T-helper 2 cell (primary cell): Measurements from ENCODE around the gene IL31.

Source experiments
- DNase-seq, 5 experiments: peaks; one replicate each; pipeline versions ENCODE4 v3.0.0 to v3.0.0-alpha.2; 2012 to 2022

IL31 gene

GRCh38 chr12:122126713-122127597 lies 47.1 kb downstream of the IL31 start:
- DNase-seq, result no peak

- DNase-seq, result no peak
These were observed 47.7 kb downstream of the IL31 start for GRCh38 chr12:122126342-122126635.

DNA sequence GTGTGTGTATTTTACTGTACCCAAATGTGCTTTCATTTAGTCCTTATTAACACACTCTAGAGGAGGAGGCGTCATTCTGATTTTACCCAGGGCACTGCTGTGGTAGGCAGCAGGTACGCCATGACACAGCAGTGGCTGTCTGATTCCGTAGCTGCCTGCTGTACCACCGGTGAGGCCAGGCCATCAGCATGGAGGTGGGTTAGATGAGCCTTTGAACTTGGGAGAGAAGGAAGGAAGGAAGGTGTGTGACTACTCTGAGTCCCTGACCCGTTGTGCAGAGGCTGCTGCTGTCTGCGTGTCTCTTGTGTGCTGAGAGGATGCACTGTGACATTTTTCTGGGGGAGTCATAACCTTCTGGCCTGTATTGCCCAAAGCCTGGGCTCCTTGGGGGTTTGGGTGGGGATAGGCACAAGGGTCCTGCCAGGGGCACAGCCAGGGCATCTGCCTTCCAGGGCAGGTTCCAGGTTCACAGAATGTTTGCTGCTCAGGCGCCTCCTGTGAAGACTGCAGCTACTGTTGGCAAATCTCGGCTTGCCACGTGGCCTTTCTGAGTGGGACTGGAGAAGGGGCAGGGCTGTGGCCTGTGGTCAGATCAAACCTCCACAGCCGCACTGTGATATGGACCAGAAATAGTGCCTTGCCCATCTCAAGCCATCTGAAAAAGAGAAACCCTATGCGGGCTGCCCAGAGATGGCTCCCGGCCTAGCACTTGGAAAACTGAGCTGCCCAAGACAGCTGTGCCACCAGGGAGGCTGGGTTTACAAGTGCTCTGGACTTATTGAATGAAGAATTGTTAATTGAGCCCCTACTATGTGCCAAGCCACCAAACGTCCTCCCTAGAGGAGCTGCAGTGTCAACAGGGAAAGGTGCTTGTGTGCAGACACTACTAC lies 48.3 kb downstream of the IL31 start:
- no peak for DNase-seq

DNA sequence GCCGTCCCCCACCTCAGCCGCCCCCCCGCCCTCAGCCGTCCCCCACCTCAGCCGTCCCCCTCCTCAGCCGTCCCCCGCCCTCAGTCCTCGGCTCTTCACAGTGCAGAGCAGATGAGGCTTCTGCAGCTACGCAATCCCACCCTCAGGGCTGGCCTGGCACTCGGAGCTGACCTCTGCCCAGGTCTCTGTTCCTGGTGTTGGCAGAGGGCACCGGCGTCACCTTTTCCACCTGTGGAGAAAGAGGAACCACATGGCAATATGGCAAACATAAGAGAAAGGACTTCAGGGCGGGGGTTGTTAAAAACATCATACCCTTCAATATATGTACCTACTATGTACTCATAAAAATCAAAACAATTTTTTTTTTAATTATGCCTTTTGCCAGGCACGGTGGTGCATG lies 49.7 kb downstream of the IL31 start:
- no peak for DNase-seq

DNA sequence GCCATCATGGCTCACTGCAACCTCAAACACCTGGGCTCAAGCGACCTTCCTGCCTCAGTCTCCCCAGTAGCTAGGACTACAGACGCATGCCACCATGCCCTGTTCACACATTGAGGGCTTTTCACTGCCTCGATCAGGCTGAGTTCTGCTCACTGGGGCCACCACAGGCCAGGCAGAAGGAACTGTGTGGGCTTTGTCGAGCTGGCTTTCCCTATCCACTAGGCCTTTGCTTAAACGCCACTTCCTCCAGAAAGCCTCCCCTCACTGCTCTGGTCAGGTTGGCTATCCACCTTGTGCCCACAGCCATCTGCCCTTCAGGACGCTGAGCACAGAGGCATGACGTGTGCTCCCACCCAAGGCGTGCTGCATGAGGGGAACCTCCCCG lies 50.3 kb downstream of the IL31 start:
- DNase-seq, result no peak

- DNase-seq, result peak; percentile 27 to 60 (median 50)
These were observed 50.8 kb downstream of the IL31 start for GRCh38 chr12:122123051-122123760.
